Activated CD8-positive, alpha-beta memory T cell treated with anti-CD3 and anti-CD28 coated beads, Interleukin-2, amount 50 U/mL, for 1 hour (primary cell): ENCODE measurements around the gene IL23R.
"Not testable (repeated sequence)": the region's sequence is repeated elsewhere in the genome, so short reads cannot be mapped to it uniquely, and the experiment has no call there.

ENCODE experiments used
- DNase-seq: peaks from one replicate; pipeline ENCODE4 v3.0.0-alpha.2; 2020; ENCODE audit errors: extremely low read depth

IL23R gene, protein sequence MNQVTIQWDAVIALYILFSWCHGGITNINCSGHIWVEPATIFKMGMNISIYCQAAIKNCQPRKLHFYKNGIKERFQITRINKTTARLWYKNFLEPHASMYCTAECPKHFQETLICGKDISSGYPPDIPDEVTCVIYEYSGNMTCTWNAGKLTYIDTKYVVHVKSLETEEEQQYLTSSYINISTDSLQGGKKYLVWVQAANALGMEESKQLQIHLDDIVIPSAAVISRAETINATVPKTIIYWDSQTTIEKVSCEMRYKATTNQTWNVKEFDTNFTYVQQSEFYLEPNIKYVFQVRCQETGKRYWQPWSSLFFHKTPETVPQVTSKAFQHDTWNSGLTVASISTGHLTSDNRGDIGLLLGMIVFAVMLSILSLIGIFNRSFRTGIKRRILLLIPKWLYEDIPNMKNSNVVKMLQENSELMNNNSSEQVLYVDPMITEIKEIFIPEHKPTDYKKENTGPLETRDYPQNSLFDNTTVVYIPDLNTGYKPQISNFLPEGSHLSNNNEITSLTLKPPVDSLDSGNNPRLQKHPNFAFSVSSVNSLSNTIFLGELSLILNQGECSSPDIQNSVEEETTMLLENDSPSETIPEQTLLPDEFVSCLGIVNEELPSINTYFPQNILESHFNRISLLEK

DNA sequence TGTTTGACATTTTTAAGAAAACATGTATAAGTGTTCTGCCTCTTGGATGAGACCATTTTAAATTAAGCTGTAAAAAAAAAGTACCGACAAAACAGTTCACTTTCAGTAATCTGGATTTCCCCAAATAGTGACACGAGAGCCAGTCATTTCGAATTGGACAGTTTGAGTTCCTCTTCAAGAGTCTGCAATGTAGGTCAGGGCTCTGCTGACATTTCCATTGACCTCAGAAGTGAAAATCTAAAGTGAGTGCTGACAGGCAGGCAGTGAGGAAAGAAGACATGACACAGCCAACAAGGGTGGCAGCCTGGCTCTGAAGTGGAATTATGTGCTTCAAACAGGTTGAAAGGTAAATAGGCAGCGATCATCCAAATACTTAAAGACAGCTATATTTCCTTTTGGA lies at the start of gene IL23R:
Gene IL23R, plus strand, starts transcription at position 259 of the 400 bp plus-strand sequence. CDS start 1,667 bp downstream, outside the sequence.
- DNase-seq, result no peak

DNA sequence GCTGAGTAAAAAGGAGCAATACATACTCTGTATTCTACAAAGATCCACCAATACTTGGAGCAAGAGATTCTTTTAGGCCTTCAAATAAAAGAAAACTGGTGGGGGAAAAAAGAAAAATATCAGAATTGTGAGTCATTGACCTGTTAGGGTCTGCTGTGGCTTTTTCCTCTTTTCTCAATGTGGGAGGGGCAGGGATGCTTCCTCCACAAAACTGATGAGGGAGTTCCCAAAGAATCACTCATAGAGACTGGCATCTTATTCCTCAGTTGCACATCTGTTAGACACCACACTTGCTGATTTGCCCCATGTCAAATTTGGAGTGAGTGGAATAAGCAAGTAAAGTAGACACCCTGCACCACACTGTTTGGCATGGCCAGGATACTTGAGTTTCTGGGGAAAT lies 48.1 kb upstream of the IL23R start:
- no peak for DNase-seq

DNA sequence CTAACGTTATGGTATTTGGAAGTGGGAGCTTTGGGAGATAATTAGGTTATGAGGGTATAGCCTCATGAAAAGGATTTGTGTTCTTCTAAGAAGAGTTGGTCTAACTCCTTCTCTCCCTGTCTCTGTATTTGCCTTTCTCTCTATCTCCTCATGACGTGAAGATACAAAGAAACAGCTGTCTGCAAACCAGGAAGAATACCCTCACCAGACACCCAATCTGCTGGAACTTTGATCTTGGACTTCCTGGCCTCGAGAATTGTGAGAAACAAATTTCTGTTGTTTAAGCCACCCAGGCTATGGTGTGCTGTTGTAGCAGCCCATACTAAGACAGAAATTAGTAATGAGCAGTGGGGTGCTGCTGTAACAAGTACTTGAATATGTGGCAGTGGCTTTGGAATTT lies 47.6 kb upstream of the IL23R start:
- DNase-seq, result no peak

DNA sequence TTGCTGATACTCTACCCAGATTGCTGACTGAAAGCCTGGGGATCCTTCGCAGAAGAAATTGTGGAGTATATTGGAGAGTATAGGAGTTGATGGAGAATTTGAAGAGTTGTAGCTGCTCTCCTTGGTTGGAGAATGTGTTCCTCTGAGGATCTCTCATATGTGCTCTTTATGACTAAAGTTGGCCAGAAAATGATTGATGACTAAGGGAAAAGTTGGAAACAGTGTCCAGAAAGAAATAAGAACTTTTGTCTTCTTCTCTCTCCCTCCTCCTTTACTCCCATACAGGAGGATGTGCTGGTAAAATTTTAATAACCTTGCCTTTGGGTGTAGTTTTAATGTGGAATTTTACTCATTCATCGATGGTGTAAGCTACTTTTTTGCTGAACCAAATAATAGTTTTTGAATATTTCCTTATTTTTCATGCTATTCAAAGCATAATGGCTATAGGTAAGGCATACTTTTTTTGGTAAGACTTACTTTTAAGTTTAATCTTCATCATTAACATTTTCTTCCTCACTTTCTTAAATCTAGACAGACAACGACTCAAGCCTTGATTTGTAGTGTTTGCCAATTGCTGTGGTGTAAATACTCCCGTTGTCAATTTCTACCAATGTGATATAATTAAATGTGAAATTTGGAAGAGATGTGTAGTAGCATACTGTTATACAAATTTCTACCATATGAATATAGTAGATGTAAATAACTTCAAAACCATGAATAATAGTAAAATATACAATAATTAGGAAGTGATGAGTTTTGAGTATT lies 45.2 kb upstream of the IL23R start:
- DNase-seq, result no peak

DNA sequence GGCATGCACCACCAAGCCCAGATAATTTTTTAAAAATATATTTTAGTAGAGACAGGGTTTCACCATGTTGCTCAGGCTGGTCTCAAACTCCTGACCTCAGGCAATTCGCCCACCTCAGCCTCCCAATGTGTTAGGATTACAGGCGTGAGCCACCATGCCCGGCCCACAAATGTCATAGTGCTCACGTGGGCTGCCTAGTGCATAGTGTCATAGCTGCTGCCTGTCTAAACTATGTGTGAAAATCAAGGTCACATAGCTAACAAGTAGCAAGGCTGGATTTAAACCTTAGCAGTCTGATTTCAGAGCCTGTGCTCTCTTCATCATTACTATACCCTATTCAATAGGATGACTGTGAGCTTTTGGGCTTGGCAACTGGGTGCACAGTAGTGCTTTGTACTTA lies 41.8 kb upstream of the IL23R start:
- no peak for DNase-seq

DNA sequence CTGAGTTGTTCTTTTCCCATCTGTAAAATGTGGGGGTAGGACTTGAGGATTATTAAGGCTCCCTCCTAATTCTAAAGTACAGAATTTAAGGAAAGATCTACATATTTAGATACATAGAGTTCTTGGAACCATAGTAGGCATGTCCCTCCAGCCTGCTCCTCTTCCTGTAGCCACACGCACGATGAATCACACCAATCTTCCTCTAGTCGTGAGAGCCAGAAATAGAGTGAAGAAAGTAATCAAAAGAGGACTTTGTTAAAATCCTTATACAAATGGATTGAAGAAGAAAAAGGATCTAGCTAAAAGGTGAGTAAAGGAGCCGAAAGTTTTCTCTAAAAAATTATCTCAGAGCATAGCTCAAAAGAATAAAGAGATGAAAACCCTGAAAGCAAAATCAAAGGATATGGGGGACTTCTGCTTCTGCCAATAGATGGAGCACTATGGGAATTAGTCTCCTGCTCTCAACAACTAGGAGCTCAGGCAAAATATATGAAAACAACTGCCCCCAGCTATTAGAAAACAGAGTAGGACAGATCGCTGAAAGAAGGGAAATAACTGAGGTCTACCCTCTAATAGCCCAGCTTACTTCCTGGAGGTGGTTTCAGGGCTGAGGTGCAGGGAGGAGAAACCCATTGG lies 40.0 kb upstream of the IL23R start:
- DNase-seq, result no peak

DNA sequence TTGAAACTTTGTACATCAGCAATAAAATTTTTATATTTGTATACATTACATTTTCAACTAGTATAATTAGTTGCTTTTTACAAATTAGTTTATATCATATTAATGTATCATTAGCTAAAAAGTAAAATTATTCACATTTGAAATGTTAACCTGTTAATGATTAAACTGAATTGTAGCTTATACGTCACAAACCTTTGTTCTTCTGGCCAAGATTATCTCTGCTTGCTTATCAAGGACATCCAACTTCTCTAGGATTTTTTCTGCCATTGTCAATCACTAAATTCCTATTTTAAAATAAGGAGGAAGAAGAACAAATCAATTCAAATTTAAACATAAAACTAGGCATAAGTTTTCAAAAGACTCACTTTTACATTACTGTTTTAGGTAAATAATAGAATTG lies 39.3 kb upstream of the IL23R start:
- no peak for DNase-seq

DNA sequence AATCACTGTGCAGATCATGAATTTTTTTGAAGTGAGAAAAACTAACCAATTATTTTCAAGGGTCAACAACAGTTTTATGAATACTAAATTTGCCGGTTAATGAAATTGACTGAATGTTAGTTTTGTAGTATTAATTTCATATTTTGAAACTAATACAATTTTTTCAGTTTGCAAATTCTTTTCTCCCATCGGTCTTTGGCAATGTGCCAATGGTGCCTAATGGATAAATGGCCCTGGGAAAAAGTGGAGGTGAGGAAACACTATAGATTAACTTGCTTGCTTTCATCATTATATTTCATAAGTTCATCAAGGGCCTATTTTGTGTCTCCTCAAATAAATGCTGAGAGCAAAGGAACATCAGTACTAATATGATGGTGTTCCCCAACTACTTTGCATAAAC lies 35.6 kb upstream of the IL23R start:
- DNase-seq, result no peak

DNA sequence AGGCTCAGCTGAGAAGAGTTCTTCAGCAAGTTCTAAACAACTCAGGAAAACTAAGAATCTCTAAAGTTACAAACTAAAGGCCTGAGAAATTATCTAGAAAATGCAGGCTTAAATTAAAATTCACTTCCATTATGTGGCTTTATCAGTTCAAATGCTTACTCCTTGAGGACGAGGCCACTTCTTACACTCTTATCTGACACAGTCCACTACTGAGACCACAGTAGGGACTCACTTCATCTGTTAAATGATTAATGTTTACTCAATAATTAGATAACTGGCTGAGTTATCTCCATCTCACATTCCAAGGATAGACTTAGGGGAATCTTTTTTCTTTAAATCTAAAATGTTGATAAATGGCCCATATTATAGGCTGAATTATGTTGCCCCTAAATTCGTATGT lies 33.1 kb upstream of the IL23R start:
- no peak for DNase-seq

DNA sequence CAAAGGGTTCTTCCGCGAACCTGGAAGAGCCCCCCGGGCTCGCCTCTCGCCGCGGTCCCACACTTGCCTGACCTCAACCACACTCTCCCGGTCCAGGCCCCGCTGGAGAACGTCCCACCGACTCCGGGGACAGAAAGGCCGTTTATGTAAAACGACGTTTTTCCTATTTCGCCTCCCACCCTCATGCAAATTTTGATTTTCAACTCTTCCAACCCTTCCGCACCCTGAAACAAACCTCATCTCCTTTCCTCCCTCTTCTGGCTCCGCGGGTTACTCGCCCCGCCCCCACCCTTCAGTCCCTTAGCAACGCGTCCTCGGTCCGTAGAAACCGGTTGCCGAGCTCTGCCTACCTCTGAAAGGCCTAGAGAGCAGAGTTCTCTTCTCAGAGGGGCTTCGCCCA lies 31.6 kb upstream of the IL23R start, which contains the start of gene C1orf141:
Gene C1orf141, minus strand, starts transcription at position 276 of the 400 bp plus-strand sequence. CDS start 7,730 bp downstream, outside the sequence.
- no peak for DNase-seq

DNA sequence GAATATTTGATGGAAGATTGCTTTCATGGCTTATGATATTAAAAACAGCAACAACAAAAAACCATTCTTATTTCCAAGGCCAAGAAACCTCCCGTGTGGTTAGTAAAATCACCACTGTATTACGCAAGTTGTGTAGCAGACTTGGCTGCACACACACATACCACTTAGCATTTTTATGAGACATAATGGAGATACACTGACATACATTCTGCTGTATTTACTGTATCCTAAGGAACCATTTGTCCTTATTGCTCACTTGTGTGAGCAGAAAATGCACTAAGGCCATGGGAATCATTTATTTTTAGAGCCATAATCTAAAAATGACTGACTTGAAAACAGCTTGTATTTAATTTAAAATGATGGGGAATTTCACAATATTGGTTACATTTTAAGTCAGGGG lies 30.9 kb upstream of the IL23R start:
- DNase-seq, result no peak

DNA sequence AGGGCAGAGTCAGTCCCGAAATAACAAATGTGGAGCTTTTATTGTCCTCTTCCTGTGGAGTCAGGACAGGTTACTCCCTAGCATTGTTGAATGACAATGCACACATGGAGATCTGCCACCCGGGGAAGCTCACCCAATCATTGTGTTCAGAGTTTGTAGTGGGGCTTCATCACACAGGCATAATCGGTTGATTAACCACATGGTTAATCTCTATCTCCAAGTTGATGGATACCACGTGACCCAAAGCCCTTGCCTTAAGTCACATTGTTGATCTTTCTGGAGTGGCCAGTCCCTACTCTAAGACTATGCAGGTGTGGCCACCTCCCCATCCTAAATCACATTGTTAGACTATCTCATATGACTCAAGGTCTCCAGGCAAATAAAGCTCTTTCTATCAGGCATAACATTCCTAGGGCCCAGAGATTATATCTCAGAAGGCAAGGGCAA lies 28.9 kb upstream of the IL23R start:
- no peak for DNase-seq

DNA sequence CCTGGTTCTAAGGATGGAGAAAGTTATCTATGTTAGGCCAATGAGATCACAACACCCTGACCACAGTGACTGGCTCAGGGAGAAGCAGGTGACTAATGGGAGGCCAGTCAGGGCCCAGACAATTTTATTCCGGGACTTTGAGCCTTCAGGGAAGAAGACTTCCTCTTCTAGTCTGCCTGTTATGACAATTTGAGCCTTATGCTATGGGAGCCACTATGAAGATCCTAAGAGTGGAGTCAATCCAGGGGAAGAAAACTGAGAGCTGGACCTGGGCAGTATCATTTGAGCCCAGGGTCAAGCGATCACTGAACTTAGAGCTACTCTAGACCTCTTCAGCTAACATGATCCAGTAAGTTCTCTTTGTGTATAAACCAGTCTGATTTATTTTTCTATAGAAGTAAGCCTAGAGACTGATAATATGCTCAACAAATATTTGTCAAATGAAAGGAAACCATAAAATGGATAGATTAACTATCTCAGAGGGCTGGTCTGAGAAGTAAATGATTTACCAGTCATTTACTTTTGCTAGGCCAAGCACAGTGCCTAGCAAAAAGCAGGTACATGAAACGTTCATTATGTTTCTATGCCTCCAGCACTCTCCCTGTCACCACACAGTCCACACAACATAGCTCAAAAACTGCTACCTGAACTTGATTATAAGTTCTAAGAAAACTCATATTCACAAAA lies 27.3 kb upstream of the IL23R start:
- DNase-seq, result no peak

DNA sequence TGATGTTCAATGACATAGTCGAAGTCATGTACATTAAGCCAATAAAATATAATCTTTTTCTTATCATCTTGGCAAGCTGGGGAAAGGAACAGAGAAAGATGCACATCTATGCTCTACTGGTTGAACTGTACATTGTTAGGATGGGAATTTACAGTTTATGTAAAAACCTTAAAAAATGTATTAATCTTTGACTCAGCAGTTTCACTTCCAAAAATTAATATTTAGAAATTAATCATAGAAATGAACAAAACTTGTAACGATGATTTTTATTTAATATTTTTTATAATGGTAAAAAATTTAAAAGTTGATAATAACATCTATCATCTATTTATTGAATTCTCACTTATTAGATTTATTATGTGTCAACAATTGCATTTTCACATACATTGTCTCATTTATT lies 25.8 kb upstream of the IL23R start:
- DNase-seq, result no peak

DNA sequence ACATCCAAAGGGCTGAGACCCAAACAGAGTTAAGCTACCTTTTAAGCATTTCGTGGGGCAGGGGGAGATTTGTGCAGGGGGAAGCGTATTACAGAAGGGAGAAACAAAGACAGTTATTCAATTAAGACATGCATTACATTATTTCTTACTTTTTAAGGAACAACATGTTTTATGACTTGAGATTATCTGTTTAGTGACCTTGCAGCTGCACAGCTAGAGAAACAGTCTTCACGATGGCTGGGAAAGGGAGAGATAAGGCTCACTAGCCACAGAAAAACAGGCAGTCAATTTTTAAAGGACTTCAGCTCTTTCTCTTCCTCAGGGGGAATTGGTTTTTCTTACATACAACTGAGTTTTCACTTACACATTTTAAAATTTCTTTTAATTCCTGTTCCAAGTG lies 24.4 kb upstream of the IL23R start:
- not testable (repeated sequence) for DNase-seq

DNA sequence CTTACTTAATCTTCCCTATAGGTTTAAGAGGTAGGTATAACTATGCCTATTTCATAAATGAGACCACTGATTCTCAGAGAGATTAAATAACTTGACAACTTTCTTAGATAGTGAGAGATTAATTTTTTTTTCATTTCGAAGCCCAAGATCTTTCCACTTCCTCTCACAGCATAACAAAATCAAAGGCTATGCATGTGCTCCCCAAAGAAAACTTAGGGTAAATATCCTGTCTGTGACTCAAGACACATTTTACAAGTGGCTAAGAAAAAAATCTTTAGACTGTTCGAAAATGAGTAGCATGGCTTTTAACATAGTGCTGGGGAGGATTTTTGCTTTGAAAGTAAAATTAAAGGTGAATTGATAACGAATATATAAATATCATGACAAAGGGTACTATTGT lies 23.3 kb upstream of the IL23R start:
- DNase-seq, result no peak

DNA sequence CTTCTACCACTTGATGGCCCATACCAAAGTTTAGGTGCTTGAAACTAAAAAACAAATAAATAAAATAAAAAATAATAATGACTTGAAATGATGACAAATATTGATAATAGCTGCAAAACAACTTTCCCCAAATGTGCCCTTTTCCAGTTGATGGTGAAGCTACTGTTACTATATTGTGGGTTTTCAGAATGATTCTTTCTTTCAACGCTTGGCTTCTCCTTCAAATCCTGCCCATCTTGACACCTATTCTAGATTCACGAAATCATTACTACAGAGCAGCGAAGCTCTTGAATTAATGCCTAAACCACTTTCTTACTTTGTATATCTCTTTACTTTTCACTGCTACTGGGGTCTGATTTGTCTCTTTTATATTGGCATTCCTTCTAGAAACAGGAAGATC lies 22.3 kb upstream of the IL23R start:
- DNase-seq, result no peak

DNA sequence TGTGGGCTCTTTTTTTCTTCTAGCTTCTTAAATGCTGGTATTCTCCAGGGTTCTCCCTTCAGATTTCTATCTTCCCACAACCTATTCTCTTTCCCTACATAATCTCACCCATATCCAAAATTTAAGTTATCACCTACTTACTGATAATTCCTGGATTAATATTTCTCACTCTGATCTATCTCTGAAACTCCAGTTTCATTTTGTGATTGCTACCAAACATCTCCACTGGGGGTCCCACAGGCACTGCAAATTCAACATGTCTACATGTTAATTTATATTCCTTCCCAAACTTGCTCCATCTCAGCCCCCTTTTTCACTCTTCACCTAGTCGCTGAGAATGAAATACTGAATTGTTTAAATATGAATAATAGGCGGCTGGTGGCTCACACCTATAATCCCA lies 21.6 kb upstream of the IL23R start:
- DNase-seq, result no peak

DNA sequence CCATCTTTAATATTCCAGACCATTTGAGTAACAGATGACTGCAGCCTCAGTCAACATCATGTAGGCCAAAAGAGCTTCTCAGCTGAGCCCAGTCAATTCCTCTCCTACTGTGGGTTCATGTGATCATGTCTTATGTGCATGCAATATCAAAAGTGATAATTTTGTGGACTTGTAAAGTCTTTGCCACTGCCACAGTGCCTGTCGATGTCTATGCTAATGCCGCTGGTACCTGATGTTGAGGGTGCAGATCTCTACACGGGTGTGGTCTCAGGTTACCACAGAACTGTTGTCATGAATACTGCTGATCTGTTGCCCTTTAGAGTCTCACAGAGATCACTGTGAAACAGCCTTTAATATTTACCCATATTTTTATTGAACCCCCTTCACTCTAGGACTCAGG lies 20.2 kb upstream of the IL23R start:
- DNase-seq, result no peak

DNA sequence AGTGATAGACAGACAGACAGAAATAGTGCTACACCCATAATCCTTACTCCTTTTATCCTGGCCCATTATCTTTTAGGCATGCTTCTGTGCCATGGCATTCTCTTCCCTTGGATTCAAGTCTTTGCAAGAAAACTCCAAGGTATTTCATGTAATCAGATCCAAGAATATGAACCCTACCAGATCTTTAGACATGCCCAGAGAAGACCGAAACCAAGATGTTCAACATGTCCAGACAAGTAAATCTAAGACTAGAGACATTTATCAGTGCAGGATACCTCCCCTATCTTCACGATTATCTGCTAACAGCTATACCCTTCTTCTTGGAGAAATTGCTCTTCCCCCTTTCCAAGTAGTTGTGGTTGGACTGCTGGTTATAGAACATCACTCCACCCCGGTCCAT lies 19.7 kb upstream of the IL23R start:
- no peak for DNase-seq

DNA sequence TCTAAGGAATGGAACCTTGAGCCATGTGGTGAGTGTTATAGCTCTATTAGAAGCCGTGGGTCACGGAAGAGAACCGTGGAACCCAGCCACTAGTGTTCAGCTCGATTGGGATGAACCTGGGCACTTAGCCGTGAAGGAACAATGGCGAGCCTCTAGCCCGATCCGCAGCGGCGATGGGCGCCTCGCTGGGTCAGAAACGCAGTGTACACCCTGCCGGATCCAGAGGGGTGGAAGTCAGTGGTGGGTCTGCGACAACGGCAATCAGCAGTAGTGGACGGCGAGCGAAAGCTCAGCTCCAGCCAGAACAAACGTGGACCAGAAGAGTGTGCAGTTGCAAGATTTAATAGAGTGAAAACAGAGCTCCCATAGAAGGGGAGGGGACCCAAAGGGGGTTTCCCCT lies 18.3 kb upstream of the IL23R start:
- not testable (repeated sequence) for DNase-seq
